DMS53 (cell line): ENCODE results near the gene EYS.
"Not testable (repeated sequence)": the region's sequence is repeated elsewhere in the genome, so short reads cannot be mapped to it uniquely, and the experiment has no call there.

ENCODE experiments used
- DNase-seq: peaks from one replicate; lab custom pipeline; 2025; lab: John Stamatoyannopoulos, UW

EYS gene

GRCh38 chr6:65452333-65452732 lies 254.7 kb downstream of the EYS start:
- DNase-seq = no peak

- DNase-seq = no peak
These were observed 256.6 kb downstream of the EYS start for GRCh38 chr6:65450451-65450850.

- no peak for DNase-seq
These were observed 257.1 kb downstream of the EYS start for GRCh38 chr6:65449926-65450325.

GRCh38 chr6:65448866-65449265 lies 258.2 kb downstream of the EYS start:
- DNase-seq = no peak

- DNase-seq = no peak
These were observed 270.7 kb downstream of the EYS start for GRCh38 chr6:65436281-65436680.

GRCh38 chr6:65416621-65417020 lies 290.4 kb downstream of the EYS start:
- DNase-seq = no peak

GRCh38 chr6:65410309-65410708 lies 296.7 kb downstream of the EYS start:
- DNase-seq = no peak

GRCh38 chr6:65402564-65402963 lies 304.5 kb downstream of the EYS start:
- peak; percentile 3 for DNase-seq

GRCh38 chr6:65399355-65400084 lies 307.5 kb downstream of the EYS start:
- no peak for DNase-seq

GRCh38 chr6:65398851-65399250 lies 308.2 kb downstream of the EYS start:
- DNase-seq = no peak

- DNase-seq = no peak
These were observed 356.5 kb downstream of the EYS start for GRCh38 chr6:65350530-65350929.

GRCh38 chr6:65302655-65303054 lies 404.4 kb downstream of the EYS start:
- DNase-seq = not testable (repeated sequence)

- no peak for DNase-seq
These were observed 407.8 kb downstream of the EYS start for GRCh38 chr6:65299236-65299635.

GRCh38 chr6:65295812-65296211 lies 411.2 kb downstream of the EYS start:
- DNase-seq = no peak

GRCh38 chr6:65289491-65289890 lies 417.5 kb downstream of the EYS start:
- no peak for DNase-seq

- DNase-seq = no peak
These were observed 421.8 kb downstream of the EYS start for GRCh38 chr6:65285275-65285674.

- peak; percentile 78 for DNase-seq
These were observed 427.0 kb downstream of the EYS start for GRCh38 chr6:65280060-65280459.

- no peak for DNase-seq
These were observed 444.8 kb downstream of the EYS start for GRCh38 chr6:65262241-65262640.

GRCh38 chr6:65259982-65260381 lies 447.0 kb downstream of the EYS start:
- no peak for DNase-seq

- DNase-seq = peak; percentile 67
These were observed 448.0 kb downstream of the EYS start for GRCh38 chr6:65259059-65259458.

- DNase-seq = no peak
These were observed 454.0 kb downstream of the EYS start for GRCh38 chr6:65253041-65253440.

GRCh38 chr6:65248101-65248610 lies 458.9 kb downstream of the EYS start:
- DNase-seq = no peak

- no peak for DNase-seq
These were observed 475.4 kb downstream of the EYS start for GRCh38 chr6:65231616-65232015.

- no peak for DNase-seq
These were observed 477.2 kb downstream of the EYS start for GRCh38 chr6:65229825-65230224.
